CD4-positive, alpha-beta memory T cell (primary cell): Measurements from ENCODE around the gene PXT1. TPM values are rescaled to one million over a fixed set of nuclear protein-coding genes. Genes with fewer than 3 reads are reported as not detected.
"Not testable (repeated sequence)": the region's sequence is repeated elsewhere in the genome, so short reads cannot be mapped to it uniquely, and the experiment has no call there.

Experiments
- CTCF ChIA-PET: fragments of 350-600 bp; sonication (Branson Sonifier 250); formaldehyde crosslinking; loops from one replicate; lab custom pipeline; 2021; ENCODE audit warnings: inconsistent platforms; ENCODE audit not compliant: partially characterized antibody; lab: Charles Lee
- POLR2A ChIA-PET: fragments of 350-600 bp; sonication (Branson Sonifier 250); formaldehyde crosslinking; loops from one replicate; lab custom pipeline; 2021; ENCODE audit not compliant: partially characterized antibody; lab: Charles Lee
- DNase-seq, 5 donors: peaks; one replicate each; pipeline versions ENCODE4 v3.0.0 to v3.0.0-alpha.2; 2020 to 2022; ENCODE audit warnings: mixed read lengths in 1 of 5
- H3K27ac ChIP-seq: one replicate; pipeline ENCODE4 v1.7.0; 2013; ENCODE audit warnings: low read depth, low read length
- H3K27me3 ChIP-seq: 2 replicates; pipeline ENCODE4 v1.7.0; 2013; ENCODE audit warnings: mild to moderate bottlenecking, low read length, moderate library complexity; ENCODE audit not compliant: insufficient read depth
- H3K36me3 ChIP-seq: 2 replicates; pipeline ENCODE4 v1.7.0; 2013; ENCODE audit warnings: mild to moderate bottlenecking, low read length, moderate library complexity; ENCODE audit not compliant: insufficient read depth
- H3K4me1 ChIP-seq: 2 replicates; pipeline ENCODE4 v1.7.0; 2013; ENCODE audit warnings: mild to moderate bottlenecking, low read length, moderate library complexity; ENCODE audit not compliant: insufficient read depth
- H3K4me3 ChIP-seq, 2 donors: one replicate each; pipeline ENCODE4 v1.7.0; 2013; ENCODE audit warnings: low read length in 2 of 2, mild to moderate bottlenecking in 1 of 2
- H3K9me3 ChIP-seq, 2 donors: one replicate each; pipeline ENCODE4 v1.7.0; 2013; ENCODE audit warnings: low read length in 2 of 2, control low read depth in 1 of 2; ENCODE audit not compliant: control insufficient read depth in 1 of 2
- H3K27ac Mint-ChIP-seq, 7 donors: one replicate each; pipeline ENCODE4 v1.8.0; 2020 to 2021; ENCODE audit warnings: mixed read lengths in 7 of 7, mild to moderate bottlenecking in 6 of 7, inconsistent platforms in 3 of 7, moderate library complexity in 3 of 7
- H3K27me3 Mint-ChIP-seq, 2 donors: one replicate each; pipeline ENCODE4 v1.8.0; 2020 to 2021; ENCODE audit warnings: mixed read lengths in 2 of 2
- H3K36me3 Mint-ChIP-seq, 2 donors: one replicate each; pipeline ENCODE4 v1.8.0; 2020 to 2021; ENCODE audit warnings: mixed read lengths in 2 of 2, inconsistent platforms in 1 of 2, mild to moderate bottlenecking in 1 of 2
- H3K4me1 Mint-ChIP-seq, 4 donors: one replicate each; pipeline ENCODE4 v1.8.0; 2020 to 2021; ENCODE audit warnings: mixed read lengths in 4 of 4, mild to moderate bottlenecking in 1 of 4
- H3K4me3 Mint-ChIP-seq, 8 donors: one replicate each; pipeline ENCODE4 v1.8.0; 2020 to 2021; ENCODE audit warnings: mixed read lengths in 8 of 8, mild to moderate bottlenecking in 7 of 8, moderate library complexity in 6 of 8, inconsistent platforms in 3 of 8
- H3K9me3 Mint-ChIP-seq, 8 donors: one replicate each; pipeline ENCODE4 v1.8.0; 2020 to 2021; ENCODE audit warnings: mixed read lengths in 8 of 8, mild to moderate bottlenecking in 5 of 8, inconsistent platforms in 3 of 8, moderate library complexity in 1 of 8
- intact Hi-C: fragments of 100-400 bp; cut with micrococcal nuclease; formaldehyde crosslinking; loops from one replicate; pipeline ENCODE4 v1.15.1; 2023
- polyA plus RNA-seq, 2 donors: library from polyadenylated mRNA; unstranded; fragments of 300-500 nt; fragmentation: Illumina TruSeq; gene quantifications; one replicate each; pipeline ENCODE4 v1.2.3, GENCODE V29; 2021
- total RNA-seq, 2 experiments: library from RNA; stranded (reverse); gene quantifications; one replicate each; pipeline ENCODE4 v1.2.3, GENCODE V29; 2021

PXT1 gene
- total and polyA plus RNA-seq, 4 experiments from 2014 or later = 0.25 TPM; not detected in 3

DNA sequence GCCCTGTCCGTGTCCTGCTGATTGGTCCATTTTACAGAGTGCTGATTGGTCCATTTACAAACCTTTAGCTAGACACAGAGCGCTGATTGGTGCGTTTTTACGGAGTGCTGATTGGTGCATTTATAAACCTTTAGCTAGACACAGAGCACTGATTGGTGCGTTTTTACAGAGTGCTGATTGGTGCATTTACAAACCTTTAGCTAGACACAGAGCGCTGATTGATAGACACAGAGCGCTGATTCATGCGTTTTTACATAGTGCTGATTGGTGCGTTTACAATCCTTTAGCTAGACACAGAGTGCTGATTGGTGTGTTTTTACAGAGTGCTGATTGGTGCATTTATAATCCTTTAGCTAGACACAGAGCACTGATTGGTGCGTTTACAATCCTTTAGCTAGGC lies 6.5 kb upstream of the PXT1 start:
- CTCF ChIA-PET = interaction anchor here (0.8 to 2.1 kb wide), 4 partner anchors 12 to 310 kb away, joined by 3 to 7 read pairs (median 4); no protein-coding TSS in a partner anchor
- H3K27ac ChIP-seq, intact Hi-C loops, H3K27me3 ChIP-seq, DNase-seq, H3K9me3 Mint-ChIP-seq, H3K4me3 ChIP-seq, H3K27me3 Mint-ChIP-seq, H3K9me3 ChIP-seq, H3K36me3 ChIP-seq: not testable (repeated sequence)
- peaks cover 20 to 41% of the 10 kb centered on the region in 2 donors for H3K36me3 Mint-ChIP-seq
- peaks cover 32 to 61% (median 47%) of the 10 kb centered on the region in 4 donors for H3K4me1 Mint-ChIP-seq
- H3K4me1 ChIP-seq = peaks cover 33% of the 10 kb centered on the region
- POLR2A ChIA-PET = interaction anchor here (1.0 kb wide), 1 partner anchor 26 kb away, joined by 3 read pairs; no protein-coding TSS in a partner anchor
- peak overlapping the region in 2 of 7 donors; percentile 31 to 70 for H3K27ac Mint-ChIP-seq
- H3K4me3 Mint-ChIP-seq = peak overlapping the region in 1 of 8 donors; percentile 7

GRCh38 chr6:36445621-36446020 lies 3.0 kb upstream of the PXT1 start:
- intact Hi-C loops = no loop called here
- peaks cover 41 to 81% (median 59%) of the 10 kb centered on the region in 4 donors for H3K4me1 Mint-ChIP-seq
- DNase-seq = no peak
- Histone ChIP-seq H3K27ac (no peak overlapping the region), H3K4me1 (peaks cover 51% of the 10 kb centered on the region), H3K9me3 (no peaks in the 10 kb centered on the region), H3K36me3 (no peaks in the 10 kb centered on the region), H3K27me3 (no peaks in the 10 kb centered on the region), H3K4me3 (no peak overlapping the region)
- peaks cover 15 to 42% of the 10 kb centered on the region in 2 donors for H3K36me3 Mint-ChIP-seq
- H3K27ac Mint-ChIP-seq = peak overlapping the region in 4 of 7 donors; percentile 25 to 80 (median 78)
- peak overlapping the region in 6 of 8 donors; percentile 25 to 70 (median 64) for H3K4me3 Mint-ChIP-seq
- CTCF ChIA-PET = interaction anchor here (1.0 to 1.7 kb wide), 3 partner anchors 14 to 105 kb away, joined by 3 read pairs; no protein-coding TSS in a partner anchor
- H3K27me3 Mint-ChIP-seq = no peaks in the 10 kb centered on the region
- peaks cover 0 to 4% (median 0%) of the 10 kb centered on the region in 8 donors for H3K9me3 Mint-ChIP-seq
- POLR2A ChIA-PET = interaction anchor here (1.2 to 5.2 kb wide), 2 partner anchors 13 to 22 kb away, joined by 3 to 42 read pairs; no protein-coding TSS in a partner anchor

DNA sequence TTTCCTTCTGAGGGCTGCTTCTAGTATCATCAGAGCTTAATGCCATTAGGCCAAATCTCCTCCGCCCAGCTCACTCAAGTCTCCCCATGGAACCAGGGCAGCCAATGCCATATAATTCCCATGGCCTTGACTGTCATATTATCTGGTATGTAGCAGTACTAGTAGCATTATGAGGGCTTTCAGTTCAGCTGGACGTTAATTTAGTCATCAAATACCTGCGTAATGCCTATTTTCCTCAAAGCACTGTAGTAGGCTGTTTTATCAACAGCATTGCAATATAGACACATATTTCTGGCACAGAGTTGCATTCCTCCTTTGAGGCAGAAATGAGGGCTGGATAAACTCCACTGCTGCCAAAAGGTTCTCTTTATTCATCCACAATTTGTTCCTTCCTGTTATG lies 1.8 kb upstream of the PXT1 start:
- DNase-seq = no peak
- Histone ChIP-seq H3K9me3 (no peaks in the 10 kb centered on the region), H3K36me3 (no peaks in the 10 kb centered on the region), H3K27ac (peak overlapping the region; percentile 92), H3K27me3 (no peaks in the 10 kb centered on the region), H3K4me3 (peak overlapping the region; percentile 85 to 96), H3K4me1 (peaks cover 53% of the 10 kb centered on the region)
- peak overlapping the region; percentile 92 to 98 (median 96) for H3K4me3 Mint-ChIP-seq
- peak overlapping the region; percentile 25 to 97 (median 96) for H3K27ac Mint-ChIP-seq
- peaks cover 36 to 72% (median 51%) of the 10 kb centered on the region in 4 donors for H3K4me1 Mint-ChIP-seq
- ChIA-PET CTCF (interaction anchor here (1.0 to 1.7 kb wide), 4 partner anchors 15 to 236 kb away, joined by 3 to 6 read pairs (median 3); no protein-coding TSS in a partner anchor), POLR2A (interaction anchor here (0.6 to 5.2 kb wide), 3 partner anchors 21 to 324 kb away, joined by 3 to 42 read pairs (median 4); no protein-coding TSS in a partner anchor)
- intact Hi-C loops = loop anchor here (5.0 kb wide), 2 partner anchors 103 to 313 kb away; partner anchors contain the start of gene STK38
- no peaks in the 10 kb centered on the region for H3K27me3 Mint-ChIP-seq
- peaks cover 13 to 39% of the 10 kb centered on the region in 2 donors for H3K36me3 Mint-ChIP-seq
- H3K9me3 Mint-ChIP-seq = peaks cover 0 to 4% (median 0%) of the 10 kb centered on the region in 8 donors

DNA sequence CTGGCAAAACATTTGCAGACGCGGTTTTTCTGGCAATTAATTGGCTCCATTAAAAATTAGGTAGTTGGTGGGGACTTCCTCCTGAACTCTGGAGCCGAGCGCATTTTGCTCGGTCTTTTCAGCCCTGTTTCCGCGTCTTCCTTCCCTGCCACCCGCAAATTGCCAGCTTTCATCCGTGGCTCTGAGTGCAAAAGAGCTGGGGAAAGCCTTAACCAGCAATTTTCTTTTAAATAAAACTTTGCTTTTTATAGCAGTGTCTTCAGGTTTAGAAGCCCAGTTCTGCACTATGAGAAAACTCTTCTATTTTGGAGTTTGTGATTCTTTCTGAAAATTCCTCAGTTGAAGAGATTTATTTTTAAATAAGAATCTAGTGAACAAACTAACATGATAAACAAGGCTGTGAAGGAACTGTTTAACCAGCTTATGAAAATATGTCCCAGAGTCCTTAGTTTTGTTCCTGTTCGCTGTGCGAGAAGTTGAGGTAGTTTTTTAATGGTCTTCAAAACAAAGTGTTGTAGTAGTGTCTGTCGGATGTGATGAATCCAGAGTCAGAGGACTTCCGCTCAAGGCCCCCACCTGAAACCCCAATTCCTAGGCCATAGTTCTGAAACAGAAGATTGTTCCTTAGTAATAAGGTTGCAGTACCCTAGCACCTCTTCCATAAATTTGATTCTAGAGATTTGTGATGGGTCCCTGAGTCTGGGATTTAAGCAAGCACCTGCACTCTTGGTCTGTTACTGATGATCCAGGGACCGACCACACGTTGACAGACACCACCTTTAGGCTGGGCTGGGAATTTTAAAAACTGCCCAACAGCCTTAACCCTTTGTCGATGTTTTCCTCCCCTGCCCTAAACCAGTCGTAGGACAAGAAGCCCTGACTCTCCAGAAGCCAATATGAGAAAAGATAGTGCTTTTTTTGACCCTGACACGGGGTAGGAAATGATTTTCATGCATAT lies 1.1 kb upstream of the PXT1 start:
- Mint-ChIP-seq H3K36me3 (peaks cover 6 to 32% of the 10 kb centered on the region in 2 donors), H3K9me3 (peaks cover 0 to 3% (median 0%) of the 10 kb centered on the region in 8 donors), H3K27me3 (no peaks in the 10 kb centered on the region), H3K4me1 (peaks cover 30 to 65% (median 45%) of the 10 kb centered on the region in 4 donors), H3K27ac (peak overlapping the region; percentile 87 to 97 (median 96)), H3K4me3 (peak overlapping the region; percentile 92 to 98 (median 96))
- Histone ChIP-seq H3K27me3 (no peaks in the 10 kb centered on the region), H3K4me1 (peaks cover 53% of the 10 kb centered on the region), H3K36me3 (no peaks in the 10 kb centered on the region), H3K9me3 (no peaks in the 10 kb centered on the region), H3K27ac (peak overlapping the region; percentile 92), H3K4me3 (peak overlapping the region; percentile 85 to 96)
- intact Hi-C loops = loop anchor here (5.0 kb wide), 2 partner anchors 104 to 314 kb away; partner anchors contain the start of gene STK38
- POLR2A ChIA-PET = interaction anchor here (0.6 to 5.2 kb wide), 12 partner anchors 14 to 323 kb away, joined by 3 to 42 read pairs (median 4); no protein-coding TSS in a partner anchor
- DNase-seq = peak in 4 of 5 donors; percentile 10 to 21 (median 17)
- CTCF ChIA-PET = interaction anchor here (1.0 to 1.6 kb wide), 8 partner anchors 13 to 238 kb away, joined by 3 to 6 read pairs (median 3); no protein-coding TSS in a partner anchor

- Histone ChIP-seq H3K36me3 (no peaks in the 10 kb centered on the region), H3K27me3 (no peaks in the 10 kb centered on the region), H3K27ac (peak overlapping the region; percentile 92), H3K4me3 (peak overlapping the region; percentile 52 to 96), H3K4me1 (peaks cover 51% of the 10 kb centered on the region), H3K9me3 (no peaks in the 10 kb centered on the region)
- Mint-ChIP-seq H3K27me3 (no peaks in the 10 kb centered on the region), H3K9me3 (peaks cover 0 to 2% (median 0%) of the 10 kb centered on the region in 8 donors), H3K27ac (peak overlapping the region; percentile 87 to 99 (median 99)), H3K4me1 (peaks cover 27 to 60% (median 41%) of the 10 kb centered on the region in 4 donors), H3K4me3 (peak overlapping the region; percentile 92 to 99 (median 97)), H3K36me3 (peaks cover 0 to 24% of the 10 kb centered on the region in 2 donors)
- DNase-seq = no peak
- CTCF ChIA-PET = interaction anchor here (1.5 kb wide), 2 partner anchors 13 to 19 kb away, joined by 6 to 8 read pairs; no protein-coding TSS in a partner anchor
- intact Hi-C loops = loop anchor here (1.0 to 5.0 kb wide), 4 partner anchors 19 to 315 kb away; partner anchors contain the start of genes SRSF3 and STK38
- POLR2A ChIA-PET = interaction anchor here (0.6 to 5.2 kb wide), 6 partner anchors 18 to 311 kb away, joined by 3 to 42 read pairs (median 4); partner anchors contain the start of gene MAPK13
These were observed 467 bp downstream of the PXT1 start for GRCh38 chr6:36442103-36442670.

DNA sequence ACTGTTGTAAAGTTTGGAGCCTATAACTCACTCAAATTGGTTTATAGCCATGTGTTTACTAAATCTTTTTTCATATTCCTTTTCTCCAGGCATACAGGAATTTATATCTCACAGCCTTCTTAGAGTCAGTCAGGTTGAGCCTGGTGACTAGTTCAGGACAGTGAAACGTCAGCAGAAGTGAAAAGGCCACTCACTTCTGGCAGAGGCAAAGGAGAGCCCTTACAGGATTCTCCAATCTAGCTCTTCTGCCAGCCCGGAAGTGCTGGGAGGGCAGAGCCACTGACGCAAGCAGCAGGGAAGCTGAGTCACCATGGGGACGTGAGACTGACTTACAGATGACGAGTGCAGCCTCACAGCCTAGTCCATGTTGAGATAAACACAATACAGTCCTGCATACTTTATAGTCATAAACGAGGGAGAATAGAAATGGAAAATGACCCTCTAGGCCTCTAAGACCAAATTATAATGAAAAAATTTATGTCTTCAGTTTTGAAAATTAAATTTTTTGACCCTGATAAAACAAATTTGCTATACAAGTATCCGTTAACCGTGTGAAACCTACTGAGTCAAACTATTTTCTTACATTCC lies 1.3 kb downstream of the PXT1 start:
- intact Hi-C loops = loop anchor here (1.0 to 5.0 kb wide), 3 partner anchors 106 to 316 kb away; partner anchors contain the start of gene STK38
- Histone ChIP-seq H3K9me3 (no peaks in the 10 kb centered on the region), H3K27me3 (no peaks in the 10 kb centered on the region), H3K36me3 (no peaks in the 10 kb centered on the region), H3K4me3 (no peak overlapping the region), H3K4me1 (peaks cover 43% of the 10 kb centered on the region), H3K27ac (peak overlapping the region; percentile 92)
- H3K9me3 Mint-ChIP-seq = peaks cover 0 to 2% (median 0%) of the 10 kb centered on the region in 8 donors
- H3K27me3 Mint-ChIP-seq = no peaks in the 10 kb centered on the region
- peak overlapping the region; percentile 87 to 97 (median 93) for H3K27ac Mint-ChIP-seq
- DNase-seq = peak; percentile 65 to 93 (median 75)
- H3K36me3 Mint-ChIP-seq = peaks cover 0 to 24% of the 10 kb centered on the region in 2 donors
- ChIA-PET CTCF (interaction anchor here (1.5 kb wide), 2 partner anchors 12 to 18 kb away, joined by 6 to 8 read pairs; no protein-coding TSS in a partner anchor), POLR2A (interaction anchor here (0.6 to 5.2 kb wide), 6 partner anchors 18 to 161 kb away, joined by 3 to 42 read pairs (median 4); no protein-coding TSS in a partner anchor)
- H3K4me1 Mint-ChIP-seq = peaks cover 27 to 52% (median 35%) of the 10 kb centered on the region in 4 donors
- H3K4me3 Mint-ChIP-seq = peak overlapping the region; percentile 59 to 80 (median 68)
